AG10803 (cell line): ENCODE results near the gene CSTB.

Experiments
- DNase-seq: peaks from one replicate; pipeline ENCODE4 v3.0.0; 2010; ENCODE audit warnings: low read depth
- H3K4me3 ChIP-seq: 2 replicates; pipeline ENCODE4 v1.5.1; 2011; ENCODE audit warnings: mild to moderate bottlenecking, low read length, control low read depth
- CTCF ChIP-seq: conservative IDR thresholded peaks from 2 replicates; pipeline ENCODE4 v1.5.1; 2011; ENCODE audit warnings: mild to moderate bottlenecking, low read length, control low read depth, inconsistent platforms

CSTB gene

GRCh38 chr21:43753439-43753799, 22.7 kb downstream of the CSTB start:
- no peak for DNase-seq
- H3K4me3 ChIP-seq, result no peak overlapping the region
- no peak for TF ChIP-seq CTCF

- DNase-seq, result no peak
- TF ChIP-seq CTCF, result no peak
- no peak overlapping the region for H3K4me3 ChIP-seq
Measured at GRCh38 chr21:43752758-43753438, 23.2 kb downstream of the CSTB start.

- no peak for TF ChIP-seq CTCF
- H3K4me3 ChIP-seq, result no peak overlapping the region
- no peak for DNase-seq
Measured at GRCh38 chr21:43751955-43752591, 24.0 kb downstream of the CSTB start.

GRCh38 chr21:43750339-43751033, 25.6 kb downstream of the CSTB start:
- TF ChIP-seq CTCF, result no peak
- H3K4me3 ChIP-seq, result no peak overlapping the region
- DNase-seq, result no peak

GRCh38 chr21:43749651-43750262, 26.4 kb downstream of the CSTB start:
- TF ChIP-seq CTCF, result no peak
- no peak for DNase-seq
- H3K4me3 ChIP-seq, result no peak overlapping the region

- no peak for TF ChIP-seq CTCF
- no peak for DNase-seq
- no peak overlapping the region for H3K4me3 ChIP-seq
Measured at GRCh38 chr21:43748622-43749021, 27.5 kb downstream of the CSTB start.
